ENCODE results near the gene NEUROG2.

Gene NEUROG2

DNA sequence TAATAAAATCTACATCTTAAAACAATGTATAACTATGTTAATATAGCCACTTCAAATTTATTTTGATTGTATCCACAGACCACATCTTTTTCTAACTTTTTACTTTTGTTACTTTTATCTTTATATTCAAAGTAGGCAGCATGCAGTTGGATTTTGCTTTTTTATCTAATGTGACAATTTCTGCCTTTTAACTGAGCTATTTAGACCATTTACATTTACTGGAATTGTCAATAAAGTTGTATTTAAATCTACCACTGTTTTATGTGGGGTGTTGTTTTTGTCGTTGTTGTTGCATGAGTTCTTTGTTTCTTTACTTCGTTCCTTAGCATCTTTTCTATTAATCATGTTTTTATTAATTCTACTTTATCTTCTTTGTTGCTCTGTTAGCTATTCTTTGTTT lies 42.0 kb downstream of the NEUROG2 start:
- FAIRE-seq, result no peak

DNA sequence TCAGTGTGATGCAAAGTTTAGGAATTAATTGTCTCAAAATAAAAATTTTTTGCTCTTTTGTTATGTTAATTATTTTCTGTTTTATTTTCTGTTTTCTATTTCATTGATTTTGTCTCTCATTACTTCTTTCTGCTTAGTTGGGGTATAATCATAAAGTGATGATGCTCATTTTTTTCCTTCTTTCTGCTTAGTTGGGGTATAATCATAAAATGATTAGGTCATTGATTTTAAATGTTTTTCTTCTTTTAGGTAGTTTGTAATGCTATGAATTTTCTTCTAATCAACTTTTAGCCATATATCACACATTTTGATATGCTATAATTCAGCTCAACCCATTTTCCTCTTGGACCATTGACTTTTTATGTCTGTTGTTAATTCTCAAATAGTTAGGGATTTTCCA lies 43.7 kb downstream of the NEUROG2 start:
- FAIRE-seq, result no peak

Measured in endometrium (tissue), 2 donors.